K562 (cell line): ENCODE results near the gene GLP2R. TPM values are rescaled to one million over a fixed set of nuclear protein-coding genes. Genes with fewer than 3 reads are reported as not detected.

Source experiments
- ATAC-seq: fragments of 200-7000 bp; cut with Tn5 transposase; 3 replicates; pipeline ENCODE4 v1.9.1; 2020; ENCODE audit warnings: moderate library complexity
- BruUV-seq: library from RNA; stranded (reverse); fragments of 400-500 nt; replicated peaks from 2 replicates; lab custom pipeline; 2021; lab: Mats Ljungman, UMichigan
- CTCF ChIA-PET: fragments of 300-600 bp; formaldehyde crosslinking; extraction: SDS; loops from one replicate; lab custom pipeline; 2021; ENCODE audit warnings: low intra/inter-chr PET ratio; lab: Yijun Ruan, JAX
- POLR2A ChIA-PET: fragments of 300-600, 350-650 bp; sonication (Branson Sonifier 250); formaldehyde crosslinking; extraction: SDS; loops from one replicate; lab custom pipeline; 2021; ENCODE audit warnings: antibody characterized with exemption, inconsistent platforms; lab: Yijun Ruan, JAX
- DNase-seq, 4 experiments: peaks; one replicate each; pipeline versions ENCODE4 v3.0.0 to v3.0.0-alpha.2; 2011 to 2018; ENCODE audit warnings: low spot score in 3 of 4, mixed read lengths in 3 of 4; ENCODE audit errors: extremely low read depth in 1 of 4
- FAIRE-seq: peaks from 2 replicates; lab custom pipeline; 2011; peaks lifted over from hg19 to GRCh38; lab: Jason Lieb, UNC
- H2AFZ ChIP-seq: 2 replicates; pipeline ENCODE4 v1.6.0; 2011; ENCODE audit warnings: low read depth, low read length, control low read depth, inconsistent platforms
- H3K27ac ChIP-seq: fragments of 200-600 bp; 3 replicates; pipeline ENCODE4 v1.8.0; 2011; ENCODE audit warnings: low read depth, mild to moderate bottlenecking, control low read depth, inconsistent platforms, low read length, moderate library complexity, mixed read lengths; ENCODE audit errors: extremely low read depth
- H3K27me3 ChIP-seq, 2 experiments: fragments of 300-600 bp in 1 of 2; 2 replicates in 1 of 2; 3 replicates in 1 of 2; pipeline versions ENCODE4 v1.6.0 to v1.8.0; 2011; ENCODE audit warnings: inconsistent platforms in 2 of 2, low read length in 2 of 2, mild to moderate bottlenecking in 1 of 2, mixed read lengths in 1 of 2, moderate library complexity in 1 of 2; ENCODE audit not compliant: control insufficient read depth in 2 of 2, insufficient read depth in 2 of 2
- H3K36me3 ChIP-seq: fragments of 300-600 bp; 3 replicates; pipeline ENCODE4 v1.8.0; 2011; ENCODE audit warnings: mild to moderate bottlenecking, low read length, inconsistent platforms; ENCODE audit not compliant: control insufficient read depth, insufficient read depth
- H3K4me1 ChIP-seq, 2 experiments: fragments of 200-600 bp in 1 of 2; replicated peaks in 1 of 2; 2 replicates in 1 of 2; 3 replicates in 1 of 2; pipeline versions ENCODE4 v1.5.1 to v1.8.0; 2011; ENCODE audit warnings: inconsistent platforms in 2 of 2, low read length in 2 of 2, mild to moderate bottlenecking in 1 of 2, mixed read lengths in 1 of 2, moderate library complexity in 1 of 2; ENCODE audit not compliant: control insufficient read depth in 2 of 2, insufficient read depth in 2 of 2
- H3K4me2 ChIP-seq: 2 replicates; pipeline ENCODE4 v1.6.1; 2011; ENCODE audit warnings: low read length, control low read depth, inconsistent platforms, mixed read lengths; ENCODE audit not compliant: insufficient read depth
- H3K4me3 ChIP-seq: fragments of 200-600 bp; sonication (generic), shearing (Covaris generic); 2 replicates; pipeline ENCODE4 v1.5.1; 2016; ENCODE audit warnings: control low read depth, inconsistent platforms
- H3K79me2 ChIP-seq: fragments of 200-600 bp; 3 replicates; pipeline ENCODE4 v1.8.0; 2011; ENCODE audit warnings: low read length, inconsistent platforms; ENCODE audit not compliant: control insufficient read depth, insufficient read depth
- H3K9ac ChIP-seq, 2 experiments: 2 replicates each; pipeline versions ENCODE4 v1.6.0 to v1.6.1; 2011; ENCODE audit warnings: low read depth in 2 of 2, low read length in 2 of 2, control low read depth in 1 of 2, inconsistent platforms in 1 of 2, mild to moderate bottlenecking in 1 of 2, mixed read lengths in 1 of 2; ENCODE audit not compliant: insufficient read depth in 1 of 2
- H3K9me1 ChIP-seq: one replicate; pipeline ENCODE4 v1.6.0; 2011; ENCODE audit warnings: inconsistent platforms, mild to moderate bottlenecking, low read length, moderate library complexity; ENCODE audit not compliant: control insufficient read depth, insufficient read depth
- H3K9me3 ChIP-seq: replicated peaks from 2 replicates; pipeline ENCODE4 v1.5.1; 2011; ENCODE audit warnings: low read depth, low read length, inconsistent platforms; ENCODE audit not compliant: control insufficient read depth, insufficient read depth
- H4K20me1 ChIP-seq: replicated peaks from 2 replicates; pipeline ENCODE4 v1.6.1; 2011; ENCODE audit warnings: low read length, inconsistent platforms, mixed read lengths; ENCODE audit not compliant: control insufficient read depth, insufficient read depth
- CBX5 ChIP-seq: IDR thresholded peaks from 2 replicates; pipeline ENCODE4 v1.6.1; 2014; ENCODE audit warnings: low read depth, borderline replicate concordance
- ILF3 ChIP-seq: fragments of 450-650 bp; IDR thresholded peaks from 2 replicates; pipeline ENCODE4 v1.6.1; 2018; ENCODE audit warnings: antibody characterized with exemption, mild to moderate bottlenecking, moderate library complexity, borderline replicate concordance
- JUNB ChIP-seq: fragments of 450-650 bp; formaldehyde crosslinking; conservative IDR thresholded peaks from 2 replicates; pipeline ENCODE4 v1.4.0; 2020; ENCODE audit warnings: mild to moderate bottlenecking
- ZNF778 ChIP-seq: fragments of 450-650 bp; formaldehyde crosslinking; IDR thresholded peaks from 2 replicates; pipeline ENCODE4 v1.4.0; 2020; ENCODE audit warnings: mild to moderate bottlenecking, moderate library complexity
- ZZZ3 ChIP-seq: fragments of 450-650 bp; IDR thresholded peaks from 2 replicates; pipeline ENCODE4 v1.6.1; 2016; ENCODE audit warnings: antibody characterized with exemption, mild to moderate bottlenecking, moderate library complexity
- WGBS: fragments of 100-300 bp; shearing (Covaris generic); methylation state at CpG from one replicate; pipeline ENCODE4 v1.1.6; 2016; ENCODE audit warnings: low coverage, mixed read lengths; ENCODE audit not compliant: insufficient coverage; ENCODE audit errors: missing lambda C conversion rate; 5-methylcytosine and 5-hydroxymethylcytosine counted together
- in situ Hi-C: fragments of 300-500 bp; cut with MboI; formaldehyde crosslinking; loops from 4 replicates; pipeline ENCODE4 v1.15.0; 2018; ENCODE audit warnings: inconsistent platforms, mixed read lengths
- intact Hi-C: fragments of 100-400 bp; cut with micrococcal nuclease; formaldehyde crosslinking; loops from 2 replicates; pipeline ENCODE4 v1.14.2; 2022
- polyA plus RNA-seq, 8 experiments: library from polyadenylated mRNA; depleted of rRNA in 4 of 8; stranded (reverse) in 5 of 8; unstranded in 3 of 8; fragments of >200 nt; fragmentation: Nextera tagmentation in 2 of 8; fragmentation: Illumina TruSeq in 1 of 8; extraction: Ambion mirVana in 2 of 8; extraction: Trizol in 1 of 8; gene quantifications; 2 replicates each; pipeline versions ENCODE4 v1.2.1 to v1.2.3, GENCODE V29; 2011 to 2014; ENCODE audit warnings: inconsistent platforms in 1 of 8, missing spikeins in 1 of 8
- total RNA-seq, 7 experiments: library from RNA; depleted of rRNA in 6 of 7; stranded (reverse); fragments of >200 nt in 6 of 7; fragmentation: Illumina TruSeq in 2 of 7; extraction: Trizol in 2 of 7; gene quantifications; 2 replicates each; pipeline versions ENCODE4 v1.2.1 to v1.2.3, GENCODE V29; 2011 to 2021; ENCODE audit warnings: low replicate concordance in 1 of 7
- TF ChIP-seq, protein P1 (sequence below): sonication (generic); formaldehyde crosslinking; IDR thresholded peaks from 2 replicates; pipeline ENCODE4 v1.8.0; 2022; ENCODE audit warnings: missing genetic modification reagents, mild to moderate bottlenecking, borderline replicate concordance
- TF ChIP-seq, protein P2 (sequence below): fragments of 450-650 bp; conservative IDR thresholded peaks from 2 replicates; pipeline ENCODE4 v1.6.1; 2016; ENCODE audit warnings: missing genetic modification characterization, low read depth, mild to moderate bottlenecking, control low read depth, missing compliant biosample characterization
- TF ChIP-seq, protein P3 (sequence below), 2 experiments: fragments of 200-800 bp in 1 of 2; sonication (Bioruptor generic) in 1 of 2; sonication (generic) in 1 of 2; formaldehyde crosslinking in 1 of 2; IDR thresholded peaks in 1 of 2; conservative IDR thresholded peaks in 1 of 2; 2 replicates each; pipeline versions ENCODE4 v1.5.0 to v1.6.1; 2016 to 2020; ENCODE audit warnings: missing compliant biosample characterization in 1 of 2, missing genetic modification characterization in 1 of 2, missing genetic modification reagents in 1 of 2

The GLP2R gene
- total and polyA plus RNA-seq, 9 of the 15 experiments (the other 6 are each of a cell fraction or from before 2014, with no cell fraction given), result not detected

DNA sequence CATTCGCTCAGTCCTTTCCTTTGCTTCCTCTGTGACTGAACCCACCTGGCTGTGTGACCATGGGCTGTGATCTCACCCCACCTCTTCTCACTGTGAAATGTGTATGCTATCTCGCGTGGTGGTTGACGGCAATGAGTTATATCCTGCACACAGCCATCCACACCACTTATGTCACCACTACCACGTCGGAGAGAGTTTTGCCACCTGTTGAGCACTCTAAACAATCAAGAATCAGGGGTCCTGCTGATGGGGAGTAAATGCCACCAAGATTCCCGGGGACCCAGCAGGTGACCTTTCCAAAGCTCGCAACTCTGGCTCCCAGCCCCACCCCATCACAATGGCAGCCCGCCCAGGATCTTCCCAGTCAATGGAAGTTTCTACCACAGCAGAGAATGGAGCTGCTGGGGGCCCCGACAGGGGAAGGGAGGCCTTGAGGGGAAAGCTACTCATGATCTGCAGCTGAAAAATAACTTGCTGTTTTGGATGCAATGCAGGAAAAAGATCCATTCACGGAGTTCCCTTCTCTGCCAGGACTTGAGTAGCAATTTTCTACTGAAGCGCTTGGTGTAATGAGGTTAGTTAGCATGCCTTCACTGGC is 105.5 kb downstream of the GLP2R start (continued):
- TF ChIP-seq, protein P1, sequence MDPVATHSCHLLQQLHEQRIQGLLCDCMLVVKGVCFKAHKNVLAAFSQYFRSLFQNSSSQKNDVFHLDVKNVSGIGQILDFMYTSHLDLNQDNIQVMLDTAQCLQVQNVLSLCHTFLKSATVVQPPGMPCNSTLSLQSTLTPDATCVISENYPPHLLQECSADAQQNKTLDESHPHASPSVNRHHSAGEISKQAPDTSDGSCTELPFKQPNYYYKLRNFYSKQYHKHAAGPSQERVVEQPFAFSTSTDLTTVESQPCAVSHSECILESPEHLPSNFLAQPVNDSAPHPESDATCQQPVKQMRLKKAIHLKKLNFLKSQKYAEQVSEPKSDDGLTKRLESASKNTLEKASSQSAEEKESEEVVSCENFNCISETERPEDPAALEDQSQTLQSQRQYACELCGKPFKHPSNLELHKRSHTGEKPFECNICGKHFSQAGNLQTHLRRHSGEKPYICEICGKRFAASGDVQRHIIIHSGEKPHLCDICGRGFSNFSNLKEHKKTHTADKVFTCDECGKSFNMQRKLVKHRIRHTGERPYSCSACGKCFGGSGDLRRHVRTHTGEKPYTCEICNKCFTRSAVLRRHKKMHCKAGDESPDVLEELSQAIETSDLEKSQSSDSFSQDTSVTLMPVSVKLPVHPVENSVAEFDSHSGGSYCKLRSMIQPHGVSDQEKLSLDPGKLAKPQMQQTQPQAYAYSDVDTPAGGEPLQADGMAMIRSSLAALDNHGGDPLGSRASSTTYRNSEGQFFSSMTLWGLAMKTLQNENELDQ (CRISPR knock-in tag), result no peak
- no peak for TF ChIP-seq ILF3
- TF ChIP-seq, protein P2, sequence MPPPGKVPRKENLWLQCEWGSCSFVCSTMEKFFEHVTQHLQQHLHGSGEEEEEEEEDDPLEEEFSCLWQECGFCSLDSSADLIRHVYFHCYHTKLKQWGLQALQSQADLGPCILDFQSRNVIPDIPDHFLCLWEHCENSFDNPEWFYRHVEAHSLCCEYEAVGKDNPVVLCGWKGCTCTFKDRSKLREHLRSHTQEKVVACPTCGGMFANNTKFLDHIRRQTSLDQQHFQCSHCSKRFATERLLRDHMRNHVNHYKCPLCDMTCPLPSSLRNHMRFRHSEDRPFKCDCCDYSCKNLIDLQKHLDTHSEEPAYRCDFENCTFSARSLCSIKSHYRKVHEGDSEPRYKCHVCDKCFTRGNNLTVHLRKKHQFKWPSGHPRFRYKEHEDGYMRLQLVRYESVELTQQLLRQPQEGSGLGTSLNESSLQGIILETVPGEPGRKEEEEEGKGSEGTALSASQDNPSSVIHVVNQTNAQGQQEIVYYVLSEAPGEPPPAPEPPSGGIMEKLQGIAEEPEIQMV (tag), result no peak

DNA sequence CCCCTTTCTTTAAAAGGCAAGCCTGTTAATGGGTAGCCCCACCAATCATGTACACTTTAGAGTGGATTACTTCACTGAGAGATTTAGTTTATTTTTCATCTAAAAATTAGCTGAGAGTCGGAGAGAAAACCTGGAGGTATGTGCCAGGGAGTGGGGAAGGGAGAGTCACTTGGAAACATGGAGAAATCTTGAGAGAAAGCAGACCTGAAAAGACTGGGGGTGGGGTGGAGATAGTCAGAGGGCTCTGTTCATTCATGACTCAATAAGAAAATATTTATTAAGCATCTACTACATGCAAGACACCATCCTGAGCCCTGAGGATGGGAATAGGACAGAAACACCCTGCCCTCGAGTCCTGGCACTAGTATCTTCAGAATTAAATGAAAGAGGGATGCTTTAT is 106.8 kb downstream of the GLP2R start:
- ATAC-seq, result no peak
- Histone ChIP-seq H3K36me3 (no peaks in the 10 kb centered on the region), H3K79me2 (no peaks in the 10 kb centered on the region), H3K9ac (no peak overlapping the region), H3K27me3 (peaks cover 0 to 9% of the 10 kb centered on the region in 2 experiments; a peak in 3 of 5 replicates), H3K4me1 (no peaks in the 10 kb centered on the region), H3K4me2 (no peak overlapping the region), H2AFZ (no peak overlapping the region), H3K4me3 (no peak overlapping the region), H3K9me1 (no peaks in the 10 kb centered on the region), H3K27ac (no peak overlapping the region), H4K20me1 (no peaks in the 10 kb centered on the region), H3K9me3 (no peaks in the 10 kb centered on the region)
- in situ Hi-C loops (no loop called here), intact Hi-C loops (no loop called here)
- no peak for FAIRE-seq
- WGBS, result 0% methylated on average over 2 of the region's 2 CpGs
- no peak for DNase-seq
- POLR2A ChIA-PET, result no interaction called here
- BruUV-seq, result no TSS peak
- CTCF ChIA-PET, result no interaction called here
- TF ChIP-seq ZNF778 (CRISPR knock-in tag) (no peak), JUNB (no peak), ZZZ3 (no peak), CBX5 (no peak)
- TF ChIP-seq, protein P3, sequence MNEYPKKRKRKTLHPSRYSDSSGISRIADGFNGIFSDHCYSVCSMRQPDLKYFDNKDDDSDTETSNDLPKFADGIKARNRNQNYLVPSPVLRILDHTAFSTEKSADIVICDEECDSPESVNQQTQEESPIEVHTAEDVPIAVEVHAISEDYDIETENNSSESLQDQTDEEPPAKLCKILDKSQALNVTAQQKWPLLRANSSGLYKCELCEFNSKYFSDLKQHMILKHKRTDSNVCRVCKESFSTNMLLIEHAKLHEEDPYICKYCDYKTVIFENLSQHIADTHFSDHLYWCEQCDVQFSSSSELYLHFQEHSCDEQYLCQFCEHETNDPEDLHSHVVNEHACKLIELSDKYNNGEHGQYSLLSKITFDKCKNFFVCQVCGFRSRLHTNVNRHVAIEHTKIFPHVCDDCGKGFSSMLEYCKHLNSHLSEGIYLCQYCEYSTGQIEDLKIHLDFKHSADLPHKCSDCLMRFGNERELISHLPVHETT (CRISPR knock-in tag; conservative IDR thresholded peaks at IDR 0.05 in 1 of 2, IDR thresholded peaks at IDR 0.05 in 1 of 2), result no peak
